Stomach (tissue), 9 donors: Measurements from ENCODE around the gene CPVL. TPM values are rescaled to one million over a fixed set of nuclear protein-coding genes. Genes with fewer than 3 reads are reported as not detected.

Source experiments
- DNase-seq, 2 donors: peaks; one replicate each; pipeline versions ENCODE4 v3.0.0 to v3.0.0-alpha.2; 2013 to 2019
- H3K27ac ChIP-seq, 5 donors: fragments of 200-600 bp in 4 of 5; sonication (generic) in 4 of 5; one replicate each; pipeline ENCODE4 v1.5.1; 2013 to 2019; ENCODE audit warnings: mild to moderate bottlenecking in 1 of 5, moderate library complexity in 1 of 5
- H3K27me3 ChIP-seq, 3 donors: fragments of 200-600 bp; sonication (generic); one replicate each; pipeline ENCODE4 v1.5.1; 2017 to 2019; ENCODE audit warnings: mixed run types in 1 of 3
- H3K36me3 ChIP-seq, 4 donors: fragments of 200-600 bp; sonication (generic); 1 replicate in 3 of 4; 2 replicates in 1 of 4; pipeline ENCODE4 v1.5.1; 2016 to 2019
- H3K4me1 ChIP-seq, 4 donors: fragments of 200-600 bp; sonication (generic); one replicate each; pipeline ENCODE4 v1.5.1; 2016 to 2019
- H3K4me3 ChIP-seq, 4 donors: fragments of 200-600 bp; sonication (generic) in 3 of 4; one replicate each; pipeline ENCODE4 v1.5.1; 2016 to 2019; ENCODE audit warnings: mild to moderate bottlenecking in 1 of 4
- H3K9me3 ChIP-seq, 4 donors: fragments of 200-600 bp; sonication (generic); one replicate each; pipeline ENCODE4 v1.5.1; 2016 to 2019
- EP300 ChIP-seq: sonication (generic); formaldehyde crosslinking; IDR thresholded peaks from one replicate; pipeline ENCODE4 v1.6.1; 2017; ENCODE audit warnings: antibody characterized with exemption
- POLR2A ChIP-seq, 4 donors: fragments of 450-650 bp; IDR thresholded peaks; one replicate each; pipeline ENCODE4 v1.6.1; 2016; ENCODE audit warnings: antibody characterized with exemption in 4 of 4, control low read depth in 2 of 4, mild to moderate bottlenecking in 1 of 4, moderate library complexity in 1 of 4
- POLR2AphosphoS5 ChIP-seq, 3 donors: sonication (generic); formaldehyde crosslinking; IDR thresholded peaks; one replicate each; pipeline ENCODE4 v1.6.1; 2016; ENCODE audit warnings: antibody characterized with exemption in 3 of 3
- WGBS, 5 donors: extraction: QIAGEN DNeasy Blood & Tissue Kit in 3 of 5; methylation state at CpG; one replicate each; pipeline versions ENCODE4 v1.1.5 to v1.1.7; 2013 to 2018; 5-methylcytosine and 5-hydroxymethylcytosine counted together
- intact Hi-C: fragments of 100-400 bp; cut with DNase I; formaldehyde crosslinking; loops from one replicate; pipeline ENCODE4 v1.15.1; 2023; ENCODE audit warnings: low total_unique reads
- polyA plus RNA-seq, 3 donors: library from polyadenylated mRNA; stranded (reverse); fragments of 200-250 nt; gene quantifications; one replicate each; pipeline ENCODE4 v1.2.3, GENCODE V29; 2013
- total RNA-seq, 5 donors: library from RNA; depleted of rRNA; stranded (reverse); fragments of >200 nt; gene quantifications; one replicate each; pipeline versions ENCODE4 v1.1.0 to v1.2.3, GENCODE V29; 2014 to 2016
- TF ChIP-seq, protein P1 (sequence below), 7 experiments: fragments of 450-650 bp in 4 of 7; fragments of 200-600 bp in 3 of 7; sonication (generic) in 3 of 7; IDR thresholded peaks; one replicate each; pipeline ENCODE4 v1.5.1; 2016 to 2019; ENCODE audit warnings: antibody characterized with exemption in 7 of 7, control low read depth in 2 of 7, mild to moderate bottlenecking in 1 of 7
- donor health status: healthy with polysubstance abuse.
- donor health status: Bipolar disorder and iron deficiency.
- donor health status: healthy.

The CPVL gene
- total and polyA plus RNA-seq, 8 donors, result 4.1 to 24.3 (median 17.5) TPM; not detected in 3

DNA sequence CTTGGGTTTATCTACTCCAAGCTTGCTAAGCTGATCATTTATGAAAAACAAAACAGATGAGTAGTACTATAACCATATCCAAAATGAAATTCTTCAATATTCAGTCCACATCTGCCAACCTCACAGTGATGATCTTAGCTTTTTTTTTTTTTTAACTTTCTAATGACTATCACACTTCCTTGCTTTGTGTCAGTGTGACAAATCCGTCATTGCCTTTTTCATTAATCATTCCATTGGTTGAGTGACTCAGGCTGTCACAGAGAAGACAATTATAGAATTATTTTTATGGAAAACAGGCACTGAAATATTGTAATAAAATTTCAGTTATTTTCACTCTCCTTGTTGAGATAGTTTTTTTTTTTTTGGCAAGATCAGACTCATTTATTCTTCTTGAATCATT, 70.7 kb downstream of the CPVL start:
- Histone ChIP-seq H3K4me1 (no peaks in the 10 kb centered on the region), H3K27ac (no peak overlapping the region), H3K9me3 (no peaks in the 10 kb centered on the region), H3K4me3 (no peak overlapping the region), H3K36me3 (no peaks in the 10 kb centered on the region), H3K27me3 (no peaks in the 10 kb centered on the region)
- no peak for DNase-seq
- TF ChIP-seq, protein P1, sequence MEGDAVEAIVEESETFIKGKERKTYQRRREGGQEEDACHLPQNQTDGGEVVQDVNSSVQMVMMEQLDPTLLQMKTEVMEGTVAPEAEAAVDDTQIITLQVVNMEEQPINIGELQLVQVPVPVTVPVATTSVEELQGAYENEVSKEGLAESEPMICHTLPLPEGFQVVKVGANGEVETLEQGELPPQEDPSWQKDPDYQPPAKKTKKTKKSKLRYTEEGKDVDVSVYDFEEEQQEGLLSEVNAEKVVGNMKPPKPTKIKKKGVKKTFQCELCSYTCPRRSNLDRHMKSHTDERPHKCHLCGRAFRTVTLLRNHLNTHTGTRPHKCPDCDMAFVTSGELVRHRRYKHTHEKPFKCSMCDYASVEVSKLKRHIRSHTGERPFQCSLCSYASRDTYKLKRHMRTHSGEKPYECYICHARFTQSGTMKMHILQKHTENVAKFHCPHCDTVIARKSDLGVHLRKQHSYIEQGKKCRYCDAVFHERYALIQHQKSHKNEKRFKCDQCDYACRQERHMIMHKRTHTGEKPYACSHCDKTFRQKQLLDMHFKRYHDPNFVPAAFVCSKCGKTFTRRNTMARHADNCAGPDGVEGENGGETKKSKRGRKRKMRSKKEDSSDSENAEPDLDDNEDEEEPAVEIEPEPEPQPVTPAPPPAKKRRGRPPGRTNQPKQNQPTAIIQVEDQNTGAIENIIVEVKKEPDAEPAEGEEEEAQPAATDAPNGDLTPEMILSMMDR (IDR thresholded peaks at IDR 0.05), result no peak
- TF ChIP-seq POLR2AphosphoS5 (IDR thresholded peaks at IDR 0.05) (no peak), EP300 (no peak), POLR2A (IDR thresholded peaks at IDR 0.05) (no peak)
- intact Hi-C loops, result no loop called here
- WGBS, 5 donors, result 83 to 91% (median 89%) methylated on average over 1 of the region's 1 CpG

GRCh38 chr7:29071203-29071874, 75.0 kb downstream of the CPVL start:
- TF ChIP-seq EP300, result no peak
- TF ChIP-seq, protein P1 (IDR thresholded peaks at IDR 0.05), result no peak
- Histone ChIP-seq H3K27ac (no peak overlapping the region), H3K36me3 (no peaks in the 10 kb centered on the region), H3K9me3 (no peaks in the 10 kb centered on the region), H3K27me3 (no peaks in the 10 kb centered on the region), H3K4me3 (no peak overlapping the region), H3K4me1 (no peaks in the 10 kb centered on the region)
- intact Hi-C loops, result no loop called here
- DNase-seq, result no peak
- 40 to 59% (median 54%) methylated on average over 5 of the region's 5 CpGs for WGBS, 5 donors

- intact Hi-C loops, result no loop called here
- Histone ChIP-seq H3K4me1 (no peaks in the 10 kb centered on the region), H3K27ac (no peak overlapping the region), H3K9me3 (no peaks in the 10 kb centered on the region), H3K36me3 (no peaks in the 10 kb centered on the region), H3K27me3 (no peaks in the 10 kb centered on the region), H3K4me3 (no peak overlapping the region)
- no peak for DNase-seq
- 92 to 100% (median 98%) methylated on average over 2 of the region's 2 CpGs for WGBS, 5 donors
- TF ChIP-seq POLR2A (IDR thresholded peaks at IDR 0.05) (no peak), EP300 (no peak), POLR2AphosphoS5 (IDR thresholded peaks at IDR 0.05) (no peak)
- TF ChIP-seq, protein P1 (IDR thresholded peaks at IDR 0.05), result no peak
Observed at GRCh38 chr7:29066641-29067040, 79.7 kb downstream of the CPVL start.

DNA sequence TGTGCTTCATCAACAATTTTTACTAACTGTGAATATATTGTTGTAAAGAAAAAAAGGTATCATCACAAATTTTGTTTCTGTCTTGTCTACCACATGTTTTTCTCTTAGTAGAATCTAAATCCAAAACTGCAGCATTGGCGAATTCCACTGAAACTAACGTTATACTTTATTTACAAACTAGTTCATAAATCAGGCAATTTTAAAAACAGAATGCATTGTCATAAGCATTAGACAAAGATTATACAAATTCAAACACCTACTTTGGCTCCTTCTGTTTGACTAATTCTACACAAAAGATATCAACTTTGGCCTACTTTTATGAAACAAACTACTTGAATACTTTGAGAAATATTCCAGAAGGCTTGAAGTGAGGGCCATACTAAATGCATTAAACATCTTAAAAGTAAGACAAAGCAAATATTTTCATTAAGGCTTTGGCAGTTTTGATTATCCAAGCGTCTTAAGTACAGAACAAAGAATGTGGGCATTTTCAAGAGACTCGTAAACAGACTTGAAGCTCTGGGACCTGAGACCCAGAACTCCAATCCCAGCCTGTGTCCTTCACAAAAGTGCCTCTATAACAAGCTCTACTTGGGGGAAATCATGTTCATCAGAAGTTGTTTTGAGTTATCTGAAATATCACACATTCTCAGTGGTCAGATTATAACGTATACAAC, 81.0 kb downstream of the CPVL start:
- Histone ChIP-seq H3K27me3 (no peaks in the 10 kb centered on the region), H3K9me3 (no peaks in the 10 kb centered on the region), H3K36me3 (no peaks in the 10 kb centered on the region), H3K4me1 (no peaks in the 10 kb centered on the region), H3K4me3 (no peak overlapping the region), H3K27ac (no peak overlapping the region)
- intact Hi-C loops, result no loop called here
- WGBS, 5 donors, result 52 to 62% (median 57%) methylated on average over 5 of the region's 5 CpGs
- no peak for TF ChIP-seq EP300
- TF ChIP-seq POLR2A (IDR thresholded peaks at IDR 0.05), result no peak
- no peak for TF ChIP-seq POLR2AphosphoS5 (IDR thresholded peaks at IDR 0.05)
- TF ChIP-seq, protein P1 (IDR thresholded peaks at IDR 0.05), result no peak
- no peak for DNase-seq
